WTC11 (cell line): Measurements from ENCODE around the gene PRKCQ.

Experiments used
- CTCF ChIP-seq: fragments of 200-600 bp; IDR thresholded peaks from 2 replicates; pipeline ENCODE4 v1.8.0; 2022; ENCODE audit warnings: antibody characterized with exemption
- ELF4 ChIP-seq: sonication (generic); formaldehyde crosslinking; IDR thresholded peaks from 2 replicates; pipeline ENCODE4 v1.8.1; 2022; ENCODE audit warnings: low read depth, mild to moderate bottlenecking, moderate library complexity, missing genetic modification reagents
- FOXP1 ChIP-seq: sonication (generic); formaldehyde crosslinking; IDR thresholded peaks from 2 replicates; pipeline ENCODE4 v1.8.0; 2022; ENCODE audit warnings: missing genetic modification reagents, mild to moderate bottlenecking, moderate library complexity, borderline replicate concordance
- JAZF1 ChIP-seq: fragments of 250-450 bp; sonication (Bioruptor Pico); IDR thresholded peaks from 2 replicates; pipeline ENCODE4 v1.9.0; 2021; ENCODE audit warnings: moderate library complexity, mild to moderate bottlenecking, inconsistent platforms
- JUN ChIP-seq: sonication (generic); formaldehyde crosslinking; IDR thresholded peaks from 2 replicates; pipeline ENCODE4 v1.8.0; 2023; ENCODE audit warnings: mild to moderate bottlenecking, missing genetic modification reagents
- MAX ChIP-seq: sonication (generic); formaldehyde crosslinking; IDR thresholded peaks from 2 replicates; pipeline ENCODE4 v1.8.0; 2022; ENCODE audit warnings: mild to moderate bottlenecking, missing genetic modification reagents
- NFYB ChIP-seq: sonication (generic); formaldehyde crosslinking; conservative IDR thresholded peaks from 2 replicates; pipeline ENCODE4 v1.8.0; 2022; ENCODE audit warnings: low read depth, missing genetic modification reagents
- SMAD4 ChIP-seq: sonication (generic); formaldehyde crosslinking; IDR thresholded peaks from 2 replicates; pipeline ENCODE4 v1.8.0; 2022; ENCODE audit warnings: mild to moderate bottlenecking, missing genetic modification reagents
- STAT6 ChIP-seq: sonication (generic); formaldehyde crosslinking; conservative IDR thresholded peaks from 2 replicates; pipeline ENCODE4 v1.8.1; 2023; ENCODE audit warnings: mild to moderate bottlenecking, low read depth, missing genetic modification reagents, moderate library complexity

GRCh38 chr10:6625428-6625827, 45.4 kb upstream of the PRKCQ start:
- TF ChIP-seq JAZF1 (CRISPR knock-in tag) (no peak), CTCF (no peak), FOXP1 (CRISPR knock-in tag) (no peak), MAX (no peak), ELF4 (CRISPR knock-in tag) (no peak), SMAD4 (no peak), STAT6 (no peak), JUN (CRISPR knock-in tag) (no peak), NFYB (CRISPR knock-in tag) (no peak)
